Measurements from ENCODE around the gene UGT3A2.
"Not testable (repeated sequence)": the region's sequence is repeated elsewhere in the genome, so short reads cannot be mapped to it uniquely, and the experiment has no call there.

The UGT3A2 gene

GRCh38 chr5:36054647-36055046 lies 12.0 kb downstream of the UGT3A2 start:
- DNase-seq (ENCODE audit: low read depth), result no peak

GRCh38 chr5:36052538-36052937 lies 14.1 kb downstream of the UGT3A2 start:
- DNase-seq (ENCODE audit: low read depth), result no peak

GRCh38 chr5:36049949-36050348 lies 16.7 kb downstream of the UGT3A2 start:
- DNase-seq (ENCODE audit: low read depth), result no peak

GRCh38 chr5:36047384-36048160 lies 19.1 kb downstream of the UGT3A2 start:
- DNase-seq (ENCODE audit: low read depth), result no peak

- DNase-seq (ENCODE audit: low read depth), result no peak
Measured at GRCh38 chr5:36045895-36046294, 20.8 kb downstream of the UGT3A2 start.

- no peak for DNase-seq (ENCODE audit: low read depth)
Measured at GRCh38 chr5:36041537-36041845, 25.2 kb downstream of the UGT3A2 start.

- DNase-seq (ENCODE audit: low read depth), result no peak
Measured at GRCh38 chr5:36040651-36041536, 25.8 kb downstream of the UGT3A2 start.

GRCh38 chr5:36035696-36036095 lies 31.0 kb downstream of the UGT3A2 start:
- DNase-seq (ENCODE audit: low read depth), result no peak

- DNase-seq (ENCODE audit: low read depth), result not testable (repeated sequence)
Measured at GRCh38 chr5:36034536-36035134, 32.0 kb downstream of the UGT3A2 start.

GRCh38 chr5:36033486-36033885 lies 33.2 kb downstream of the UGT3A2 start:
- no peak for DNase-seq (ENCODE audit: low read depth)

GRCh38 chr5:36033047-36033446 lies 33.6 kb downstream of the UGT3A2 start:
- DNase-seq (ENCODE audit: low read depth), result no peak

- no peak for DNase-seq (ENCODE audit: low read depth)
Measured at GRCh38 chr5:36031223-36031622, 35.5 kb downstream of the UGT3A2 start.

- no peak for DNase-seq (ENCODE audit: low read depth)
Measured at GRCh38 chr5:36029914-36030313, 36.8 kb downstream of the UGT3A2 start.

GRCh38 chr5:36028816-36029465 lies 37.7 kb downstream of the UGT3A2 start:
- no peak for DNase-seq (ENCODE audit: low read depth)

- no peak for DNase-seq (ENCODE audit: low read depth)
Measured at GRCh38 chr5:36027711-36028110, 39.0 kb downstream of the UGT3A2 start.

- DNase-seq (ENCODE audit: low read depth), result no peak
Measured at GRCh38 chr5:36026706-36027465, 39.8 kb downstream of the UGT3A2 start.

- not testable (repeated sequence) for DNase-seq (ENCODE audit: low read depth)
Measured at GRCh38 chr5:36022246-36022645, 44.4 kb downstream of the UGT3A2 start.

GRCh38 chr5:36019584-36019983 lies 47.1 kb downstream of the UGT3A2 start:
- DNase-seq (ENCODE audit: low read depth), result not testable (repeated sequence)

- no peak for DNase-seq (ENCODE audit: low read depth)
Measured at GRCh38 chr5:36017622-36018021, 49.1 kb downstream of the UGT3A2 start.

- no peak for DNase-seq (ENCODE audit: low read depth)
Measured at GRCh38 chr5:36017004-36017403, 49.7 kb downstream of the UGT3A2 start.

GRCh38 chr5:36013182-36013581 lies 53.5 kb downstream of the UGT3A2 start:
- no peak for DNase-seq (ENCODE audit: low read depth)

GRCh38 chr5:36009698-36010097 lies 57.0 kb downstream of the UGT3A2 start:
- DNase-seq (ENCODE audit: low read depth), result no peak

Data from activated T-helper 9 cell treated with anti-CD3 and anti-CD28 coated beads, Interleukin-2, amount 50 U/mL, for 16 hours (primary cell).